NOMO-1 treated with dmso at 0.1 percent for 144 hours (cell line): ENCODE data around the gene SLITRK3.
"Not testable (repeated sequence)": the region's sequence is repeated elsewhere in the genome, so short reads cannot be mapped to it uniquely, and the experiment has no call there.

ENCODE experiments used
- DNase-seq: peaks from one replicate; lab custom pipeline; 2025; ENCODE audit not compliant: unreplicated experiment; lab: John Stamatoyannopoulos, UW

SLITRK3 gene

DNA sequence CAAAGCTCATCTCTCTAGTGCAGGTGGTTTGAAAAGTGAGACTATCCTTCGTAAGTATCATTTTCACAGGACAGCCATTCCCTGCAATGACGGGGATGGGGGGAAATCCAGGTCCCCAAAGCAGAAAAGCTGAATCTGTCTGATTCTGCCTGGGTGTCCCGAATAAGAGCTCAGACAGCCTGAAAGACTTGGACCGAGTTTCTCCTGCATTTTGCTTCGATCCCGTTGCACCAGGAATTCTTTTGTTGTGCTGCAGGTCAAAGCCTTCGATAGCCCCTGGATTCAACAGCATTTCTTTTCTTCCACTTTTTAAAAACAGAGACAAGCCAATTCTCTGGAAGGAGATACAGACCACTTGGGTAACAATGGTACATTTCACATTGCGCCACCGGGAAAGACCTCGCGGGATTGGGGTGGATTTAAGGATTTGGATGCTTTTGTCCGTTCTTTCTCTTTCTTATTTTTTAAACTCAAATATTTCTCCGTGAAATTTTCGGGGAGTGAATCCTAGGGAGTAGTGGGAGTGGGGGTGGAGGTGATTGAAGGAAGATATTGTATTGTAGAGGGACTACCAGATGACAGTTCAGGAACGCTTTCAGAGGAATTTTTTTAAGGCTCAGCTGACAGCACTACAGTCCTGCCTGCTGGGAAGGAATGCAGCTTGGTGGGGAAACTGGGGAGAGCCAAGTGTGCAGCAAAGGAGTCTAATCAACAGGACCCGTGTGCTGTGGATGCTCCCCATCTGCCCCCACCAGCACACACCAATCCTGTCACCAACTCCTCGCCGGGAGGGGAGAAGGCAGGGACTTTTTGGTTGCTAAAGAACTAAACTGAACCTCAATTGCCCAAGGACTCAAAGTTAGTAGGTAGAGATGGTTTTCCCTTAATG, 2.6 kb downstream of the SLITRK3 start:
- DNase-seq = no peak

DNA sequence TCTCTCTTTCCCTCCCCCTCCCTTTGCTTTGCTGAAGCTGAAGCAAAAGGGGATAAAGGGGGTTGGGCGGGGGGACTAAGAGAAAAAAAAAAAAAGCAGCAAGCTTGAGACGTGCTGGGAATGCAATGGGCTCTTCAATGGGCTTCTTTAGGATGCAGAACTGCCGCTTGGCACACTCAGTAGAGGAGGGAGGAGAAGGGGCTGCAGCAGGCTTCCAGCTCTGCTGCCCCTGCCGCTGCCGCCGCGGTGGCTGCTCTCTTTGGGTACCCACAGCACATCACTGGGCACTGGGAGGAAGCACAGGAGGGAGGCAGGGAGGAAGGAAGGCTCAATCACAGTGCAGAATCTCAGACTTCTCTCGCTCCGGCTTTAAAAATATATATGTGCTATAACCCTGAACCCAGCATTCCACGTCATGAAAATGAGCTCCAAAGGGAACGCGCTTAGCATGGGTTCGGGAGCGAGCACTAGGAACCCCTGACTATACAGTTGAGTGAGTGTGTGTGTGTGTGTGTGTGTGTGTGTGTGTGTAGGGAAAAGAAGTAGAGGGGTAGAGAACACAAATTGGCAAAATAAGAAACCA, 3.5 kb downstream of the SLITRK3 start:
- DNase-seq = no peak

DNA sequence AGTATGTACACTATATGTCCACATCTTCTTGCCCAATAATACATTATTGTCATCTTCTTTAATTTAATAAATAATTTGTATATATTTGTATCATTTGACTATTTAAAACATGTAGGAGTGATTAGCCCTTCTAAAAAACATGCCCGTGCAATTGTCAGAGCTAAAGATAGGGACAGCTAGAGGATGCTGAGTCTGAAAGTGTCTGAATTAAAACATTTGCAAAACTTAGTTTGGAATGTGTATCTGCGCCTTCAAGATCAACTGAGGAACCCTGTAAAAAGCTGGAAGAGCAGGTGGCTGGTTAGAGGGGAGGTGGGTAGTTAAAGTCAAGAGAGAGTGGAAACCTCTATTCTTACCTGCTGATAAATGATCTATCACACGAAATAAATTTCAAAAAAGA, 4.7 kb downstream of the SLITRK3 start:
- DNase-seq = no peak

DNA sequence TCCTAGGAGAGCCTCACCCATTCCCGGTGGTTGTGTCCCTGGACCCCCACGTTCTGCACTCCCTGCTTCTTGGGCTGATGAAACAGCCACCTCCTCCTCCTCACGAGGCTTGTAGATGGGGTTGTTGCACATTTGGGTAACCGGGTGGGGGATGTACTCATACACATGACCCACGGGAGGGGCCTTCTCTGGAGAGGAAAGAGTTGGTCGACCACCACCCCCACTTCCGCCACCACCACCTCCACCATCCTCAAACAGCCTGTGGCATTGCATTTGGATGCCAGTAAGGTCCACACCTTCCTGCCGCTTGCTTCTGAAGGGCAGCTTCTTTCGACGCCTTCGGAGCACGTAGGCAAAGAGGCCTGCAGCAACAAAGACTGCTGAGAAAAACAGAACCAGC, 7.7 kb downstream of the SLITRK3 start:
- no peak for DNase-seq

DNA sequence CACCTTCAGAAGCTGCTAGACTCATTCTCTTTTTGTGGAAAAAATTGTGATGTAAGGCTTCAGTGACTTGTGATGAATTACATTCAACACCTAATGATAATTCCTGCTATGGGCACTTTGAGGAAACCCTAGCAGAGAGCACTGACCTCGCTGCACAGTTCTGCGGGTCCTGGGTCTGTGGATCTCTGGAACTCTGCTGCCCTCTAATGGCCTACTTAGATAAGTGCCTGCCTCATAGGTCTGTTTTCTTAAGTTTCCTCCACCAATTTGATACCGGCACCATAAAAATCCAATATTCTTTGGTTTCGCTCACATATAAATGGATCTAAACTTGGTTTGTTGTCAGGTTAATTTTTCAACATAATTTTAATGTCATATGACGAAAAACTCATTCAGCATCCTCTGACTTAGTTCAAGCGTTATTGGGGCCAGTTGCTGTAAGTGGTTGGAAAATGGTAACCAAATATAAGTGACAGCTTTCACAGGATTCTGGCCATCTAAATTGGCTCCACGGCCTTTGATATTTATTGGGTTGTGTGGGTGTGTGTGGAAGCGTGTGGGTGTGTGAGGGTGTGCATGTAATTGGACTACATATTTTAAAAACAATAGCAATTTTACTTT, 10.4 kb downstream of the SLITRK3 start:
- DNase-seq = peak; percentile 37

DNA sequence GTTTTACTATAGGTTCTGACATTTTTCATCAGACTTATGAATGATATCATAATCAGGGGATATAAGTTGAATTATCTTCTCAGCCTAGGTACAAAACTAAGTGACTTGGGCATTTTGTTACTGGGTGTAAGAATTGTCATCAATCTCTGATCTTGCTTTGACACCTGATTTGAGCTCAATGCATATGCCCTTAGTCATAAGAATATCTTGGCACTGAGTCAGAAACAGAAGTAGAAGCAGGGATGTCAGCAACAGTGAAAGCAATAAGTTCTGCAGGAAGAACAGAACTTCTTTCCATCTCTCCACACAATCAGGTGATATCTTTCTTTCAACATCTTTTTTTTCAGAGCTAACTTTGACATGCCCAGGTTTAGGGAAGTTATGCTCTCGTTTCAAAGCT, 14.6 kb downstream of the SLITRK3 start:
- no peak for DNase-seq

DNA sequence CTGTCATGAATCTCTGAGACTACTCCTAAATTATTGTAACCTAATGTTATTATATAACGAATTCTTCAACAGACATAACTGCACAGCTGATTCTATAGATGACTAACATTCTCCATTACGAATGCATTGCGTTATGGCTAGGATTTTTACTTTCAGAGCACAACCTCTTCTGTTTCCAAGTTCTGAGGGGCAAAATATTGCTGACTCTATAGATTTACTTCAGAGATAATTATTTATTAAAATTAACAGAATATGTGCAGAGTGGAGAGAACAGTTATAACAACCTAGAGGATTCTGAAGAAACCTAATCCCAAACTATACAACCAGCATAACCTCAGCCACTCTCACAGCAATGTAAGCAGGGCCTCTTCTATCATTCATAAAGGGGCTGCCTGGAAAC, 25.9 kb downstream of the SLITRK3 start:
- no peak for DNase-seq

DNA sequence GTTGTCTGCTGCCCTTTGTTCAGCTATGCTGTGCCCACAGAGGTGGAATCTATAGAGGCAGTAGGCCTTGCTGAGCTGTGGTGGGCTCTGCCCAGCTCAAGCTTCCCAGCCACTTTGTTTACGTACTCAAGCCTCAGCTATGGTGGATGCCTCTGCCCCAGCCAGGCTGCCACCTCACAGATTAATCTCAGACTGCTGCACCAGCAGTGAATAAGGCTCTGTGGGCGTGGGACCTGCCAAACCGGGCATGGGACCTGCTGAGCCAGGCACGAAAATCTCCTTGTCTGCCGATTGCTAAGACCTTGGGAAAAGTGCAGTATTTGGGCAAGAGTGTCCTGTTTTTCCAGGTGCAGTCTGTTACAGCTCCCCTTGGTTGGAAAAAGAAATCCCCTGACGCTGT, 26.8 kb downstream of the SLITRK3 start:
- no peak for DNase-seq

DNA sequence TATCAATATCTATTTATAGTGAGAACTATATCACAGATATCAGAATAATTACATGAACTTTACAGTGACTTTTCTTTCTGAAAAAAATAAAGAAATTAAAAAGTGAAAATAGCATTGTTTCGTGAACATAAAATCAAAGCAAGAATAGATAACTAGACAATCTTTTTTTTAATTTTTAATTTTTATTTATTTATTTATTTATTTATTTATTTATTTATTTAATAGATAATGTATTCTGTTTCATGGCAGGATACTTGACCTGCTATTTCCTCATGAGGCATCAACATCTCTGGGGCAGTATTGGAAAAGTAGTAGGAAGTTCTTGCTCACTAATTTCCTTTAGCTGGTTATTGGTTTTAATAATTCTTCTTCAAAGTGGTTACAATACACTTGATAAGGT, 33.3 kb downstream of the SLITRK3 start:
- DNase-seq = no peak

DNA sequence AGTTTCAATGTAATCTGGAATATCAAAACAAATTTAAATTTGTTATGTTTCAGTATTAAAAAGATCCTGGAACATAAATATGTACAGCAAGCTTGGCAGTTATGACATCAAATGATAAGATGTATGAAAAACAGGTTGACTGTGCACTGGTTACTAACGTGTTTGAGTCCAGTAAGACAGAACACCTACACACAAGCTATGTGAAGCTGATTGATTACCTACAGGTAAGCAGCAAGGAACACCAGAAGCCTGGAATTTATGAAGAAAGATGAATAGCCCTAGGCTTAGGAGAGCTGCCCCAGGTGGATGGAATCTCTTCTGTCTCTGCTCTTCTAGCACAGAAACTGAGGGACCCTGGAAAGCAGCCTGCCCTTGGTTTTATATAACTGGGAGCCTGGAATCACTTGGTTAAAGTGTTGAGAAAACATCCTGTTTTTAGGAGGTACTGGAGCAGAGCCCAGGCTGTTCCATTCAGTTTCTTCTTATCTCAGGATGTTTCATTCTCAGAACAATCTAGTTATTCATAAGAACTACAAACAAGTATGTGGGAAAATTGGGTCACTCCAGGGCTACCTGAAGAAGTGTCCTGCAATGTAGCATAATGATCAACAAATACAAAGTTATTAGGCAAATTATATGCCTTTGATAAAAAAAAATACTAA, 36.3 kb downstream of the SLITRK3 start:
- no peak for DNase-seq

DNA sequence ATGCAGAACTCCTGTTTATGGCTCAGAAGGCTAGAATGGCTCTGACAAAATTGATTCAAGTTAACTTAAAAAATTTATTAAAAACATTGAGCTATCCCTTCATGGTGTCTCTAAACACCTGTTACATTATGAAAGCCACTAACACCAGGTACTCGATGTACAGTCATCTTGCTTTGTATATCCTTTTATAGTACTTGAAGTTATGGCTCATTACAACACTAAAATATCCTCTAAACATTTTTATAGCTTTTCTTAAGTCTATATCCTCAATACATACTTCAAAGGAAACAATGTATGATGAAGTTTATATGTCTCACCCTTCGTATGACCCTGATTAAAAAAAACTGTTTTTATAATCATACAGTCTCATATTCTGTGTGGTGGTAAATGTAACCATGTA, 38.2 kb downstream of the SLITRK3 start:
- DNase-seq = no peak

DNA sequence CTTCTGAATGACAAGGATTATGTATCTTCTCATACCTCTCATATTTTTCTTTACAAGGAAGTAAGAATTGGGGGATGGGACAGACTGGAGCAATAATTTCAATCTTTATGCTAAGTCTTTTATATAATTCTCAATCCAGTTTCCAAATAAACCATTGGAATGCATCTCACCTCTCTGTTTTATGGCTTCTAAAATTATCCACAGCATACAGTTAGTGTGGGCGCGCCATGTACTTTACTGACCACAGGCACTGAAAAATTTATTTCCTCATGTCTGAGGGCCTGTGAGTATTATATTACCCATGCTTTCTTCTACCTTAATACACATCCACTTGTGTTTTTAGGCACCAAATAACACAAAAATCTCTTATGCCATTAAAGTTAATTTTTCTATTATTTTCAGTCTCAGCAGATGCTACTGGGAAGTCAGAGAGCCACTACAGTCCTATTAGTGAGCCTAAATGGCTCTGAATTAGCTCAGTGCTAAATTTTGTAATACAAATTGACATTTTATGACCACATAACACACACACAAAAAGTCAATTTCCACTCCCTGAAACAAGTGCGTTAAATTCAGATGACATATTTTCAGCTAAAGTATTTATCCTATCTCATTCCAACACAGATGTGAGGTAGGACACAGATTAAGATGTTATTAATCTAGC, 39.3 kb downstream of the SLITRK3 start:
- DNase-seq = no peak

DNA sequence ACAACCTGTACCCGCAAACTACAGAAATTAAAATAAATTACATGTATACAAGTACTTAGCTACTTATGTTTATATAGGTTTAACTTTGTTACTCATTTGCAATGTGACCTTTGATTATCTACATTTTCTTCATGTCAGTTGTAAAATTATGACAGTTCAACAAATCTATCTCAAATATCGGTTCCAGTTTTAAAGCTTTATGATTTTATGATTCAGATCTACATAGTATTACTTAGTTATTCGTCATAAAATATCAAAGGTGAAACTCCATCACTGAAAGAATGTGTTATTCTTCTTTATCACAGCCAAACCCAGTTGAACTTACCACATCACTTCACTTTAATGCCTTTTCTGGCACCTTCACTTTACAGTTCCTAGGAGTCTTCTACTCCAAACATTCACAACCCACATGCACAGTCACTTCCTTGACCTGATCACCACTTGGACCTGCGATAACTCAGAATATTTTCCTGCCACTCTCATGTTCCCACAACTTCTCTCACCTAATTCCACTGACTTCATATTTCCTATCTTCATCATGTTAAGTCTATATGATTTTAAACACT, 47.2 kb downstream of the SLITRK3 start:
- DNase-seq = no peak

DNA sequence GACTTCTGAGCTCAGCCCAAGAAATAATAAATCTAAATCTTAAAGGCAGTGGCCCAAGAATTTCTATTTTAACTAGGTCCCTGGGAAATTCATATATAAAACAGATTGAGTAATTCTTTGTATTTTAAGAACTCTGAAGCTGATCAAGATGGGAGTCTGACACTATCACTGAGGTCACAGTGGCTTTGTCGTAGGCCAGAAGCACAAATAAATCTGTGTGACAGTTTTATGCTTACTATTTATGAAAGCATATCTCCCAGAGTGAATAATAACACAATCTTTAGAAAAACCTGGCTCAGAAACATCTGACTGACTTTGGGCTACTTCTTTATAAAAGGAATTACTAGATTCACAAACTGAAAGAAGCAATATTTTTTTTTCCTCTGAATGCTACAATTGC, 51.9 kb downstream of the SLITRK3 start:
- DNase-seq = no peak

DNA sequence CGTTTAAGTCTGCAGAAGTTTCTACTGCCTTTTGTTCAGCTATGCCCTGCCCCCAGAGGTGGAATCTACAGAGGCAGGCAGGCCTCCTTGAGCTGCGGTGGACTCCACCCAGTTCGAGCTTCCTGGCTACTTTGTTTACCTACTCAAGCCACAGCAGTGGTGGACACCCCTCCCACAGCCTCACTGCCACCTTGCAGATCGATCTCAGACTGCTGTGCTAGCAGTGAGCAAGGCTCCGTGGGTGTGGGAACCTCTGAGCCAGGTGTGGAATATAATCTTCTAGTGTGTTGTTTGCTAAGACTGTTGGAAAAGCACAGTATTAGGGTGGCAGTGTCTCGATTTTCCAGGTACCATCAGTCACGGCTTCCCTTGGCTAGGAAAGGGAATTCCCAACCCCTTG, 56.3 kb downstream of the SLITRK3 start:
- DNase-seq = not testable (repeated sequence)
